Lower lobe of right lung (tissue), 2 donors: ENCODE results near the gene UPP2. TPM values are rescaled to one million over a fixed set of nuclear protein-coding genes. Genes with fewer than 3 reads are reported as not detected.

Experiments used
- ATAC-seq, 2 donors: fragments of 200-7000 bp; cut with Tn5 transposase; one replicate each; pipeline ENCODE4 v1.9.1; 2020 to 2022; ENCODE audit warnings: mild to moderate bottlenecking in 2 of 2, moderate library complexity in 2 of 2
- DNase-seq: peaks from one replicate; pipeline ENCODE4 v3.0.0-alpha.2; 2020
- H3K27ac ChIP-seq: fragments of 200-600 bp; one replicate; pipeline ENCODE4 v1.8.0; 2022
- H3K27me3 ChIP-seq: fragments of 200-600 bp; one replicate; pipeline ENCODE4 v1.8.0; 2022; ENCODE audit warnings: low read depth
- H3K36me3 ChIP-seq: fragments of 200-600 bp; one replicate; pipeline ENCODE4 v1.8.0; 2022; ENCODE audit warnings: mild to moderate bottlenecking
- H3K4me1 ChIP-seq: fragments of 200-600 bp; one replicate; pipeline ENCODE4 v1.8.0; 2022
- H3K4me3 ChIP-seq: fragments of 200-600 bp; one replicate; pipeline ENCODE4 v1.8.0; 2022; ENCODE audit warnings: mild to moderate bottlenecking
- H3K9me3 ChIP-seq: fragments of 200-600 bp; one replicate; pipeline ENCODE4 v1.8.0; 2022
- CTCF ChIP-seq: fragments of 200-600 bp; IDR thresholded peaks from one replicate; pipeline ENCODE4 v1.8.0; 2022; ENCODE audit warnings: antibody characterized with exemption, mild to moderate bottlenecking
- intact Hi-C: fragments of 100-400 bp; cut with DNase I; formaldehyde crosslinking; loops from one replicate; pipeline ENCODE4 v1.11.0; 2022
- total RNA-seq: library from RNA; stranded (reverse); fragmentation: NEBNext Ultra II Directional; extraction: Animal tissue kit (Norgen Biotek cat#: 25700); gene quantifications from one replicate; pipeline ENCODE4 v1.2.1, GENCODE V29; 2021
- donor health status: DM: no; HTN: yes; CAD: no; lungs with severe emphysema.

UPP2 gene
- total RNA-seq, 1 donor from 2014 or later, result not detected

GRCh38 chr2:158174956-158175355 is 73.3 kb downstream of the UPP2 start:
- intact Hi-C loops, result no loop called here
- ATAC-seq, result no peak
- Histone ChIP-seq H3K27ac (no peak overlapping the region), H3K9me3 (no peaks in the 10 kb centered on the region), H3K27me3 (no peaks in the 10 kb centered on the region), H3K4me1 (no peaks in the 10 kb centered on the region), H3K4me3 (no peak overlapping the region), H3K36me3 (no peaks in the 10 kb centered on the region)
- no peak for DNase-seq
- no peak for TF ChIP-seq CTCF

- Histone ChIP-seq H3K9me3 (no peaks in the 10 kb centered on the region), H3K4me1 (no peaks in the 10 kb centered on the region), H3K36me3 (no peaks in the 10 kb centered on the region), H3K4me3 (no peak overlapping the region), H3K27me3 (no peaks in the 10 kb centered on the region), H3K27ac (no peak overlapping the region)
- TF ChIP-seq CTCF, result no peak
- intact Hi-C loops, result no loop called here
- no peak for DNase-seq
- no peak for ATAC-seq
These were observed 77.0 kb downstream of the UPP2 start for GRCh38 chr2:158178646-158179045.

GRCh38 chr2:158179660-158180059 is 78.0 kb downstream of the UPP2 start:
- H3K36me3 ChIP-seq, result no peaks in the 10 kb centered on the region
- H3K27me3 ChIP-seq, result no peaks in the 10 kb centered on the region
- no peak for DNase-seq
- peak; percentile 41 for TF ChIP-seq CTCF
- H3K9me3 ChIP-seq, result no peaks in the 10 kb centered on the region
- H3K4me1 ChIP-seq, result peaks cover under 1% of the 10 kb centered on the region
- no peak overlapping the region for H3K27ac ChIP-seq
- ATAC-seq, result no peak
- intact Hi-C loops, result no loop called here
- no peak overlapping the region for H3K4me3 ChIP-seq

GRCh38 chr2:158181171-158181570 is 79.5 kb downstream of the UPP2 start:
- Histone ChIP-seq H3K27ac (no peak overlapping the region), H3K4me1 (peaks cover 5% of the 10 kb centered on the region), H3K36me3 (no peaks in the 10 kb centered on the region), H3K4me3 (no peak overlapping the region), H3K27me3 (no peaks in the 10 kb centered on the region), H3K9me3 (no peaks in the 10 kb centered on the region)
- TF ChIP-seq CTCF, result no peak
- intact Hi-C loops, result no loop called here
- no peak for DNase-seq
- ATAC-seq, result no peak

GRCh38 chr2:158182676-158183295 is 81.1 kb downstream of the UPP2 start:
- Histone ChIP-seq H3K4me1 (peaks cover 5% of the 10 kb centered on the region), H3K9me3 (no peaks in the 10 kb centered on the region), H3K27ac (no peak overlapping the region), H3K4me3 (no peak overlapping the region), H3K36me3 (no peaks in the 10 kb centered on the region), H3K27me3 (no peaks in the 10 kb centered on the region)
- intact Hi-C loops, result no loop called here
- DNase-seq, result no peak
- no peak for ATAC-seq
- no peak for TF ChIP-seq CTCF
